ENCODE results near the gene QRSL1. TPM values are rescaled to one million over a fixed set of nuclear protein-coding genes. Genes with fewer than 3 reads are reported as not detected.

Gene QRSL1
- total RNA-seq, 1 experiment from 2014 or later = 19.5 TPM

- peak overlapping the region; percentile 39 for H3K4me2 ChIP-seq (ENCODE audit: insufficient read depth, insufficient read length, low read length)
- H3K36me3 Mint-ChIP-seq (ENCODE audit: insufficient read depth in 1 of 3, low read depth in 3 of 3) = peaks cover 20 to 31% (median 25%) of the 10 kb centered on the region in 3 experiments; a peak in 6 of 7 replicates
- H3K4me3 Mint-ChIP-seq = 0 out of 5 replicates have a peak overlapping the region, but pooled peaks of 1 of the 2 experiments have one; percentile 50
- DNase-seq = no peak
- no peak overlapping the region for H4K91ac ChIP-seq (ENCODE audit: insufficient read length, low read depth, low read length)
- H3K9me3 ChIP-seq (ENCODE audit: control insufficient read depth, low read depth, low read length) = no peaks in the 10 kb centered on the region
- H2BK120ac ChIP-seq (ENCODE audit: low read depth, low read length, poor library complexity, severe bottlenecking) = no peak overlapping the region
- no peak overlapping the region for H4K8ac ChIP-seq (replicated peaks; ENCODE audit: insufficient read length, low read depth, low read length)
- no peaks in the 10 kb centered on the region for H3K9me3 Mint-ChIP-seq
- H3K18ac ChIP-seq (ENCODE audit: insufficient read length, low read depth, low read length) = no peak overlapping the region
- H2BK12ac ChIP-seq (ENCODE audit: insufficient read length, low read depth, low read length) = no peak overlapping the region
- peak overlapping the region; percentile 42 to 93 (median 87) for H3K27ac Mint-ChIP-seq
- no CpG with 5 or more reads among the region's 4 CpGs for WGBS (ENCODE audit: extremely low coverage, insufficient read length, low lambda C conversion rate)
- H3K23me2 ChIP-seq (ENCODE audit: insufficient read length, low read depth, low read length, poor library complexity, severe bottlenecking) = no peaks in the 10 kb centered on the region
- H3K4ac ChIP-seq (ENCODE audit: low read depth, low read length) = no peak overlapping the region
- H3K27ac ChIP-seq (ENCODE audit: insufficient read length, low read depth, low read length) = peak overlapping the region; percentile 88
- H3K14ac ChIP-seq (ENCODE audit: insufficient read depth, low read length) = no peak overlapping the region
- H3K4me1 ChIP-seq (ENCODE audit: insufficient read depth, low read length) = peaks cover 5% of the 10 kb centered on the region; the same call in 1 of the 2 replicates
- no peak overlapping the region for H3K56ac ChIP-seq (ENCODE audit: insufficient read length, low read depth, low read length)
- H3K79me2 ChIP-seq (ENCODE audit: insufficient read depth, low read length) = no peaks in the 10 kb centered on the region
- no peak overlapping the region for H2BK20ac ChIP-seq (ENCODE audit: low read depth, low read length, poor library complexity, severe bottlenecking)
- no peak overlapping the region for H3K23ac ChIP-seq (ENCODE audit: insufficient read length, low read depth, low read length)
- no peak overlapping the region for H2BK5ac ChIP-seq (ENCODE audit: insufficient read length, low read length)
- H3K27me3 ChIP-seq (ENCODE audit: insufficient read depth, low read length) = no peaks in the 10 kb centered on the region
- H3K4me1 Mint-ChIP-seq = peaks cover 27 to 32% of the 10 kb centered on the region in 2 experiments
- no peak overlapping the region for H3T11ph ChIP-seq (ENCODE audit: low read length)
- no peak overlapping the region for H4K5ac ChIP-seq (ENCODE audit: insufficient read length, low read depth, low read length)
- H3K9ac ChIP-seq (ENCODE audit: extremely low read depth, insufficient read length, low read length) = no peak overlapping the region
- H4K20me1 ChIP-seq (ENCODE audit: control insufficient read depth, insufficient read depth, insufficient read length) = no peaks in the 10 kb centered on the region
- TF ChIP-seq CTCF (conservative IDR thresholded peaks at IDR 0.05) = no peak
- no peak overlapping the region for H2AK5ac ChIP-seq (ENCODE audit: insufficient read length, low read length)
- no peak overlapping the region for H2AFZ ChIP-seq (ENCODE audit: low read length)
- H2BK15ac ChIP-seq (ENCODE audit: low read depth, low read length) = no peak overlapping the region
- no peaks in the 10 kb centered on the region for H3K27me3 Mint-ChIP-seq (ENCODE audit: low read depth)
- H3K79me1 ChIP-seq (ENCODE audit: insufficient read depth, low read depth, low read length, poor library complexity, severe bottlenecking) = no peaks in the 10 kb centered on the region
Observed at GRCh38 chr6:106667022-106667402, 37.6 kb downstream of the QRSL1 start.

Measured in H9 (cell line).